HK-2 (cell line): ENCODE data around the gene ATP1B1.
A peak's percentile ranks its signal among the peaks of the same experiment; 100 is the strongest.
"Not testable (repeated sequence)": the region's sequence is repeated elsewhere in the genome, so short reads cannot be mapped to it uniquely, and the experiment has no call there.

Experiments
- DNase-seq: peaks from one replicate; pipeline ENCODE4 v3.0.0-alpha.2; 2018; ENCODE audit not compliant: unreplicated experiment

The ATP1B1 gene

DNA sequence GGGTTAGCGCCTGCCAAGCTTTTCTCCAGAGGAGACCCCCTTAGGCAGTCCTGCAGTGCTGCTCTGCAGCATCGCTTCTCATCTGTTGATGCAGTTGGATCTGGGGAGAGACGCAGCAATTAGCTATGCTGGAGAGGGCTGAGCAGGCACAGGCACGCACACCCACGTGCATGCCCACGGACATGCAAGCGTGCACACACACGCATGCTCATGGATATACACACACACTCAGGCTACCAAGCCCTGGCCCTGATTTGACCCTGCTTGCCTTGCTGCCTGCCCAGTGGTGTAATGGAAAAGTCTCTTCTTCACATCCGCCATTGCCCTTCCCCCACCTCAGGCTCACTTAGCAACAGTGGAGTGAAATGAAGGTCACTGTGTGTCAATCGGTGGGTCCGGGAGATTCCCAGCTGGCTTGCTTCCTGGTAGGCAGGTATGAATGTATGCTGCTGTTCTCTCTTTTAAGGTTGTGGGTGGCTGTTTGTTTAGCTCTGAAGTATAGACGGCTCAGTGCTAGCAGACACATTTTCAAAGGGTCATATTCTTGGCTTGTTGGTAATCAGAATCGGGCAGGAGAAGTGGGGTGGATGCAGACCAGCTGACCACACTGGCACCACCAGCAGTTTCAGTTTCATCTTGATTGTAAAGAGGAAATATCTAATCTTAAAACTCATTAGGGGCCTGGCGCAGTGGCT, 9.5 kb downstream of the ATP1B1 start:
- DNase-seq = peak; percentile 50

GRCh38 chr1:169117014-169117413, 10.5 kb downstream of the ATP1B1 start:
- DNase-seq = no peak

GRCh38 chr1:169117599-169117998, 11.1 kb downstream of the ATP1B1 start:
- no peak for DNase-seq

DNA sequence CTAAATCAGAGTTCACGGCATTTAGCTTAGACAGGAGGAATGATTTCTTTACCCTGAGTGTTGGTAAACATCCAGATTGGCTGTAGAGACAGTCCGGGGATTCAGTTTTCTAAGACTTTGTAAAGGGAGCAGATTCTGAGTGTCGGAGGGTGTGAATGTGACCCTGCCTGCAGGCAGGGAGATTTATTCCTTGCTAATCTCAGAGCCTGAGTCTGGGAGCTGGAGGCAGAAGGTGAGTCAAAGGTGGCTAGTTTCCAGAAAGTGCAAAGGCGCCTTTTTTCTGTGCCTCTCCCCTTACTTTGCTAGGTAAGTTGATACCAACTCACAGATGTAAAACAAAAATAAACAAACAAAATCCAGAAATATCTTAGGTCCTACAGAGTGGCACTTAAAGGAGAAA, 11.7 kb downstream of the ATP1B1 start:
- DNase-seq = no peak

DNA sequence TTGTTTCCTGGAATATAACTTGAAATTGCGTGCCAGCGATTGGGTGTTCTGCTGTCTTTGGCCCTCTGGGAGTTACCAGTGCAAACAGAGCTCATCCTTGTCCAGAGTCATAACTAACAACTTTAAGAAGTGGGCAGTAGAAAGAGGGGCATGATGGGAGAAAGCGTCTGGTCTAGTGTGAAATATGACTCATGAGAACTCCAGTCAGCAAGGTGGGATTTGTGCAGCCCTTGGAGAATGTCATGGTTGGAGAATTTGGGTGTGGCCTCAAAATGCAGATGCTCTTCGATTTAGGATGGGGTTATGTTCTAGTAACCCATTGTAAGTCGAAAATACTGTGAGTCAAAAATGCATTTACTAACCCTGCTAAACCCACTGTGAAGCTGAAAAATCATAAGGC, 12.9 kb downstream of the ATP1B1 start:
- no peak for DNase-seq

DNA sequence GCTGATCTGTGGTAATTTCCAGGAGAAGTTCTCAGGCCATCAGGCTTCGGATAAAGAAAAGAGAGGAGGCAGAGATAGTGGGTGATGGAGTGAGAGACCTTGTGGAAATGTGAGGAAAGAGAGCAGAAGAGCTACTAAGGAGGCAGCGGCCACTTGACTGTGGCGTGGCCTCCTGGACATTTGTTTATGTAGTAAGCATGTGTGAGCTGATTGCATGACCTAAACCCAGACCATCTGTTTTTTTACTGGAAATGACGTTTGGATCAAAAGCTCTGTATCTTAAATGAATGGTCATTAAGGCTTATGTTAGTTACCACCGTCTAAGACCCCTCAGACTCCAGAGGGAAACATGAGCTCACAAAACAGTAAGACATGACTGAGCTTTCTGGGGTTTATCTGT, 13.6 kb downstream of the ATP1B1 start:
- no peak for DNase-seq

GRCh38 chr1:169121146-169121923, 14.8 kb downstream of the ATP1B1 start:
- no peak for DNase-seq

DNA sequence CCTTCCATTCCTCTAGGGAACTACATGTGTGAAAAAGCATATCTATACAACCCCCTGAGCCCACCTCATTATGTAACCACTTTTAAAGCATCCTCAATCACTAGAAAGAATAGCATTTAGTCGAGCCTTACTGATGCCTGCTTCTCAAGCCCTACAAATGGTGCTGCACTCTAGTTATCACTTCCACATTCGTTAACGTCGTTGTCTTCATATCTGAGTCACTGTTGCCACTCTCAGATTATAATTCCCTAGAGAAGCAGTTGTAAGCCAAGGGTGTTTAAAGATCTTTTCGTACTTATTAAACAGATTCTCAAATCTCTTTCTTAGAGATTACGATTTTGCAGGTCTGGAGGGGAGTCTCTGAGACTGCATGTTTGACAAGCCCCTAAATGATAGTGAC, 16.5 kb downstream of the ATP1B1 start:
- DNase-seq = no peak

GRCh38 chr1:169124459-169124858, 18.0 kb downstream of the ATP1B1 start:
- DNase-seq = no peak

DNA sequence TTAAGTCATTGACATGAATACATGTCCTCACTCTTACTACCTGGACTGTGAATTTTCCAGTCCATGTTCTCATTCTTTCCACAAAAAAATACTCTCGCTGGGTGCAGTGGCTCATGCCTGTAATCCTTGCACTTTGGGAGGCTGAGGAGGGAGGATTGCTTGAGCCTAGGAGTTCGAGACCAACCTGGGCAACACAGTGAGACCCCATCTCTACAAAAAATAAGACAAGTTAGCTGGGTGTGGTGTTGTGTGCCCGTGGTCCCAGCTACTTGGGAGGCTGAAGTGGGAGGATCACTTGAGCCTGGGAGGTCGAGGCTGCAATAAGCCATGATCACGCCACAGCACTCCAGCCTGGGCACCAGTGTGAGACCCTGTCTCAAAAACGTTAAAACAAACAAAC, 19.1 kb downstream of the ATP1B1 start:
- not testable (repeated sequence) for DNase-seq

DNA sequence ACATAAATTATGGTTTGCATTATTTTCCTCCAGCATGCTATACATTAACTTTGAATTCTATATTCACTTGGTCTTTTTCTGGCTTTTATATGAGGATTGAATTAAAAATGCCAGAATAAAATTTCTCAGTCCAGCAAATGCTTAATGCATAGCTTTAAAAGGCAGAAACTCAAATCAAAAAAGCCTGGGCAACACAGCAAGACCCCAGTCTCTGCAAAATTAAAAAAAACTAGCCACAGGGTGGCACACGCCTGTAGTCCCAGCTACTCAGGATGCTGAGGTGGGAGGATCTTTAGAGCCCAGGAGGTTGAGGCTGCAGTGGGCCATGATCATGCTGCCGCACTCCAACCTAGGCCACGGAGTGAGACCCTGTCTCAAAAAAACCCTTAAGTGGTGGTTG, 19.8 kb downstream of the ATP1B1 start:
- DNase-seq = no peak

DNA sequence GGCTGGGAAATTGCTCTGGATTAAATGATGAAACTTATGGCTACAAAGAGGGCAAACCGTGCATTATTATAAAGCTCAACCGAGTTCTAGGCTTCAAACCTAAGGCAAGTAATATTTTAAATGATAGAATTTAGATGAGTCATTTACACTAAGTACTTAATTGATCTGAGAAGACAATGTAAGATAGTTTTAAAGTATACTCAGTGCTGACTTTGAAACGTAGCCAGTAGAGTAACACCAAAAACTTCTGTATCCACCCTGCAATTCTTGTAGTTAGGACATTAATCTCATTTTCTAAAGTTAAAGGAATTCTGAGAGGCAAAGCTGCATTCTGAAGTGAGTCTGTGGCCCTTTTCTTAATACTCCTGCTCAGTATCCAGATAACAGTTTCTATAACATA, 20.8 kb downstream of the ATP1B1 start:
- DNase-seq = no peak

DNA sequence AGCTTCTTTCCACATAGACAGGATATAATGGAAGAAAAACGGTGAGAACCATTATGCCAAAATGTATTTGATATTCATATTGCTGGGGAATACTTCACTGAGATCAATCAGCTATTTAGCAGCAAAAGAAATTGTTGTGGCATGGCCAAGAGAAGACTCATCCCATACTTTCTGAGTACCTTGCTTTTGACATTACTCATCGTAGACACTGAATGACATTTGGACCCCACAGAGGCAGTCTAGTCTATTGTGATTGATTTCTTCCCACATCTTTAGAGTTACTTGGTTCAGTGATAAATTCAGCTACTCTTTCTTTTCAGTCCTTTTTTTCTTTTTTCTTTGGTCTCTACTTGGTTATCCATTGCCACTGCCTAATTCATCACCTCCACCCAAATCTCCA, 22.1 kb downstream of the ATP1B1 start:
- no peak for DNase-seq

DNA sequence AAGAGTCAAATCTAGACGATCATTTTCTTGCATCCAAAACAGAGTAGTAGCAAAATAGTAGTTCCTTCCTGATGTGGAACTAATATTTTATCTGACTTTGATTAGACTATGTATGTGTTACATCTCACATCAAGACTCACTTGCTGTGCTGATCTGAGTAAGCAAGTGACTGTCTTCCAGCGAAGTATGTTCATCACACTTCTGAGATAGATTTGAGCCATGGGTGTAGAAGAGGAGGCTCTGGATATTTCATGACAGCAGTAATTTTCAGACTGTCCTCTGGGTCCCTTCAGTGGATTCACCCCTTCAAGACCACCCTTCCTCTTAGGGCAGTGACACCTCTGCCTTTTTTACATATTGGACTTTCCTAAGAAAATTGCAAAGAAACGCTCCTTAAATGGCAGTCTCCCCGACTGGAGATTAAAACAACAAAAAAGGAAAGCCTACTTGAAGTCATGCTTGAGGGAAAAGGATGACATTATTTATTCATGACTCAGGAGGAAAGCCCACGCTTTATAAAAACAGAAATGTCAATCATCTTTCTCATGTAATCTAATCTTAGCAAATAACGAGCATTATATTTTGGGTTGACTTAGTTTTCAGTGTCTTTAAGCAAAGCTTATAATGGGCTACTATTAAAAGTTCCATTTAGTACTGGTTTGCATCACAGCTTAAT, 22.8 kb downstream of the ATP1B1 start:
- DNase-seq = no peak

DNA sequence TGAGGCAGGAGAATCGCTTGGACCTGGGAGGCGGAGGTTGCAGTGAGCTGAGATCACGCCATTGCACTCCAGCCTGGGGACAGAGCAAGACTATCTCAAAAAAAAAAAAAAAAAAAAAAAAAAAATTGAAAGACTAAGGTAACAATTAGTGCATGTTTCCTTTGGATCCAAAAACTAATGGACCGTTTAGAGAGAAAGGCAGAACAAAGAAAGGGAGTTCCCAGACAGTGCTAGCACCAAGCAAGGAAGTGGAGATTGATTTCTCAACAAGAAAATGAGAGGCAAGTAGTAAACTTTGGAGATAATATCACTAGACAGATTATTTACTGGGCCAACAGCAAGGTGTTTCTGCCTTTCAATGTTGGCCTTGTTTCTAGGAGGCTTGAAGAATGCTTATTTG, 24.2 kb downstream of the ATP1B1 start:
- DNase-seq = no peak

GRCh38 chr1:169132512-169133227, 26.2 kb downstream of the ATP1B1 start:
- no peak for DNase-seq

DNA sequence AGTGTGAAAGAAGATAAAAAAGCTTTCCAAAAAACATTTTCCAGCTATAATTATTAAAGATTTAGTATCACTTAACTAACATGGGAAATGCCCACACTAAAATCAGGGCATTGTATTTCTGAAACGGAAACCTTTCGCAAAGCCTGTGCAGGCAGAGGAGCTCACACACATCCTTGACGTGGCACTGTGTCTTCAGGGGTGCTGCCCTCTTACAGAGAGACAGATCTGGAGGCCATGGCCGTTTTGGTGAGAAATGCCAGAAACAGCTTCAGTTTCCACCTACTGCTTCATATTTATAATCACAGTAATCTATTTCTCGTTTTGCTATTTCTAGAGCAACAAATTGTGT, 26.7 kb downstream of the ATP1B1 start:
- no peak for DNase-seq

- DNase-seq = no peak
Measured at GRCh38 chr1:169133801-169134502, 27.5 kb downstream of the ATP1B1 start.

GRCh38 chr1:169137357-169137756, 30.9 kb downstream of the ATP1B1 start:
- DNase-seq = no peak

DNA sequence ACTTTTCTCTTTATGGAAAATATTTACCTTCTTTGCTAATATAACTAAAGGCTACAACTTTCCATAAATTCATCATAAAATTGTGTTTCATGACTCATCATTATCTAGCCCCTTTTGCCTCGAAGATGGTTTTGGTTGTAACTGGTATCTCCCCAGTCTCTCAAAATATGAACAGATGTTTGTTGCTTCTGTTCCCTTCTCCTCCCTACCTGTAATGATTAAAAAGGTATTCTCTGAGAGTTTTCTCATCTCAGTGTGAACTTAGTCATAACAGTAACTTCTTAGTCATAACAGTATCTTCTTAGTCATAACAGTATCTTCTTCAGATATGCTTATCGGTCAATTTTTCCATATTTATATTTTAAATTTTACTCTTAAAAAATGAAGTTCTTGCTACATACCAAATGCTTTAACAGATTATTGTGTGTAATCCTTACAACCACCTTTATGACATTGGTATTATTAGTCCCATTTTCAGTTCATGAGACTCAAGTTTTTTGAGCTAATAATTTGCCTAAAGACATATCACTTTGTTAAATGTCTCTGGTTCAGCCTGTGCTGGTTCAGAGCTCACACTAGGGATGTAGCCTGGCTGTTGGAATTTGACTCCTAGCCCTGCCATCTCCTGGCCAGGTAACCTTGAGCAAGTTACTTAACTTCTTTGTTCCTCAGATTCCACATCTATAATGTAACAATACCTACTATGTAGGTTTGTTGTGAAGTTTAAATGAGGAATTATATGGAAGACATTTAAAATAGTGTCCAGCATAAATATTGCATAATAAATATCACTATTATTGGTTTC, 32.6 kb downstream of the ATP1B1 start:
- DNase-seq = no peak

DNA sequence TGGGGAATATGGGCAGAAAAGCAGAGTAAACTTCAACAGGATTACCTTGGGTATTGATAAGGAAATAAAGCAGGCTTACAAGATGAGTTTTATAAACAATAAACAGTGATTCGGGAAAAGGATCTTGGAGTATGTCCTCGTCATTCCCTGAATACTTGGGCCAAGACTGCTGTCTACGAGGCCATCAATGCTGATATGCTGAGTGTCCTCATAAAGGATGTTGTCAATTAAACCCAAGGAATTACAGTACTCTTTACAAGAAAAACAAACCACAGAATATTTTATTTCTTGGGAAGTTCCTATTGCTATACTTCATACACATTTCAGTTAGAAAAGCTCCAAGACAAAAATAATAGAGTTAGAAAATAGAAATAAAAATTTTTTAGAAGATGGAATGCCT, 34.9 kb downstream of the ATP1B1 start:
- no peak for DNase-seq
